IMR-90 (cell line): ENCODE data around the gene TGDS. TPM values are rescaled to one million over a fixed set of nuclear protein-coding genes. Genes with fewer than 3 reads are reported as not detected.

Source experiments
- ATAC-seq: fragments of 200-7000 bp; cut with Tn5 transposase; 2 replicates; pipeline ENCODE4 v1.9.1; 2020; ENCODE audit warnings: low read depth, mild to moderate bottlenecking, moderate library complexity
- BruUV-seq: library from RNA; stranded (reverse); fragments of 400-500 nt; replicated peaks from 2 replicates; lab custom pipeline; 2021; lab: Mats Ljungman, UMichigan
- CTCF ChIA-PET: fragments of 300-600 bp; formaldehyde crosslinking; extraction: SDS; loops from one replicate; lab custom pipeline; 2021; ENCODE audit warnings: antibody characterized with exemption; lab: Yijun Ruan, JAX
- POLR2A ChIA-PET: fragments of 300-600 bp; sonication (Branson Sonifier 250); formaldehyde crosslinking; loops from one replicate; lab custom pipeline; 2022; ENCODE audit warnings: antibody characterized with exemption; ENCODE audit not compliant: unreplicated experiment; lab: Charles Lee
- DNase-seq: peaks from one replicate; pipeline ENCODE4 v3.0.0; 2013
- H2AFZ ChIP-seq: replicated peaks from 2 replicates; pipeline ENCODE3; 2013; ENCODE audit warnings: low read length, mild to moderate bottlenecking; ENCODE audit not compliant: poor library complexity
- H2AK5ac ChIP-seq: 2 replicates; pipeline ENCODE4 v1.6.1; 2013; ENCODE audit warnings: low read depth, low read length, inconsistent platforms
- H2AK9ac ChIP-seq: replicated peaks from 2 replicates; pipeline ENCODE3; 2013; ENCODE audit warnings: mild to moderate bottlenecking, low read depth, low read length, moderate library complexity; ENCODE audit not compliant: poor library complexity
- H2BK120ac ChIP-seq: 2 replicates; pipeline ENCODE4 v1.6.1; 2013; ENCODE audit warnings: low read depth, low read length, inconsistent platforms
- H2BK15ac ChIP-seq: 3 replicates; pipeline ENCODE4 v1.6.1; 2013; ENCODE audit warnings: low read depth, low read length, inconsistent platforms
- H2BK20ac ChIP-seq: 2 replicates; pipeline ENCODE4 v1.6.1; 2013; ENCODE audit warnings: low read depth, mild to moderate bottlenecking, inconsistent platforms, low read length, moderate library complexity
- H2BK5ac ChIP-seq: 2 replicates; pipeline ENCODE4 v1.6.1; 2013; ENCODE audit warnings: mild to moderate bottlenecking, low read depth, low read length, inconsistent platforms; ENCODE audit not compliant: poor library complexity, severe bottlenecking
- H3K14ac ChIP-seq: replicated peaks from 2 replicates; pipeline ENCODE4 v1.6.1; 2013; ENCODE audit warnings: low read depth, low read length, inconsistent platforms
- H3K18ac ChIP-seq: 2 replicates; pipeline ENCODE4 v1.6.1; 2013; ENCODE audit warnings: low read depth, low read length, control low read depth
- H3K23ac ChIP-seq: 2 replicates; pipeline ENCODE4 v1.6.1; 2013; ENCODE audit warnings: low read depth, low read length, inconsistent platforms
- H3K27ac ChIP-seq: 2 replicates; pipeline ENCODE4 v1.5.1; 2013; ENCODE audit warnings: mild to moderate bottlenecking, control low read depth, low read length; ENCODE audit not compliant: insufficient read depth
- H3K27me3 ChIP-seq: 2 replicates; pipeline ENCODE4 v1.6.1; 2013; ENCODE audit warnings: low read length; ENCODE audit not compliant: control insufficient read depth, insufficient read depth
- H3K36me3 ChIP-seq: 2 replicates; pipeline ENCODE4 v1.6.1; 2013; ENCODE audit warnings: low read length, mixed read lengths; ENCODE audit not compliant: control insufficient read depth, insufficient read depth
- H3K4ac ChIP-seq: 2 replicates; pipeline ENCODE4 v1.6.1; 2013; ENCODE audit warnings: low read depth, low read length, inconsistent platforms
- H3K4me1 ChIP-seq: 2 replicates; pipeline ENCODE4 v1.6.1; 2013; ENCODE audit warnings: low read length, mixed read lengths; ENCODE audit not compliant: control insufficient read depth, insufficient read depth
- H3K4me2 ChIP-seq: 2 replicates; pipeline ENCODE4 v1.6.1; 2013; ENCODE audit warnings: low read depth, mild to moderate bottlenecking, control low read depth, low read length, moderate library complexity
- H3K4me3 ChIP-seq: 2 replicates; pipeline ENCODE4 v1.5.1; 2013; ENCODE audit warnings: low read depth, mild to moderate bottlenecking, control low read depth, low read length, moderate library complexity; ENCODE audit not compliant: insufficient read depth
- H3K56ac ChIP-seq: 2 replicates; pipeline ENCODE4 v1.6.1; 2013; ENCODE audit warnings: low read length, inconsistent platforms; ENCODE audit not compliant: insufficient read depth; ENCODE audit errors: extremely low read depth
- H3K79me1 ChIP-seq, 2 experiments: 2 replicates each; pipeline ENCODE4 v1.6.1; 2013; ENCODE audit warnings: low read length in 2 of 2, inconsistent platforms in 1 of 2, low read depth in 1 of 2
- H3K9ac ChIP-seq: 2 replicates; pipeline ENCODE4 v1.6.1; 2013; ENCODE audit warnings: low read depth, low read length, control low read depth
- H3K9me1 ChIP-seq: 2 replicates; pipeline ENCODE4 v1.6.1; 2013; ENCODE audit warnings: low read length, inconsistent platforms; ENCODE audit not compliant: insufficient read depth
- H3K9me3 ChIP-seq: 2 replicates; pipeline ENCODE4 v1.6.1; 2013; ENCODE audit warnings: low read length; ENCODE audit not compliant: control insufficient read depth, insufficient read depth
- H4K20me1 ChIP-seq: 2 replicates; pipeline ENCODE4 v1.6.1; 2013; ENCODE audit warnings: low read length, inconsistent platforms; ENCODE audit not compliant: insufficient read depth
- H4K5ac ChIP-seq: 2 replicates; pipeline ENCODE4 v1.6.1; 2013; ENCODE audit warnings: mild to moderate bottlenecking, low read depth, low read length, control low read depth
- H4K8ac ChIP-seq, 2 experiments: 2 replicates each; pipeline ENCODE4 v1.6.1; 2013; ENCODE audit warnings: low read depth in 2 of 2, low read length in 2 of 2, control low read depth in 1 of 2, inconsistent platforms in 1 of 2
- H4K91ac ChIP-seq: 2 replicates; pipeline ENCODE4 v1.6.1; 2013; ENCODE audit warnings: low read depth, low read length, inconsistent platforms; ENCODE audit not compliant: insufficient read depth
- CEBPB ChIP-seq: IDR thresholded peaks from 2 replicates; pipeline ENCODE4 v1.6.1; 2012; ENCODE audit warnings: low read depth, low read length, improper control_type of control experiment
- CTCF ChIP-seq: conservative IDR thresholded peaks from 2 replicates; pipeline ENCODE4 v1.5.1; 2012; ENCODE audit warnings: mild to moderate bottlenecking, low read depth, low read length, improper control_type of control experiment
- MAFK ChIP-seq: IDR thresholded peaks from 2 replicates; pipeline ENCODE4 v1.6.1; 2012; ENCODE audit warnings: low read depth, low read length, improper control_type of control experiment
- MXI1 ChIP-seq: IDR thresholded peaks from 2 replicates; pipeline ENCODE4 v1.6.1; 2012; ENCODE audit warnings: low read depth, mild to moderate bottlenecking, low read length, moderate library complexity, borderline replicate concordance
- WGBS, 2 experiments: methylation state at CpG; one replicate each; pipeline versions ENCODE4 v1.1.5 to v1.1.7; 2013; ENCODE audit warnings: missing lambda C conversion rate in 2 of 2; ENCODE audit not compliant: insufficient read length in 1 of 2; ENCODE audit errors: extremely low coverage in 2 of 2; 5-methylcytosine and 5-hydroxymethylcytosine counted together
- dilution Hi-C: fragments of 300-500 bp; cut with HindIII; formaldehyde crosslinking; loops from one replicate; pipeline ENCODE4 v1.14.3; 2018; ENCODE audit warnings: low sequenced_read_pairs; ENCODE audit not compliant: unreplicated experiment
- in situ Hi-C: fragments of 300-500 bp; cut with MboI; formaldehyde crosslinking; loops from 3 replicates; pipeline ENCODE4 v1.14.3; 2019; ENCODE audit warnings: low sequenced_read_pairs, inconsistent platforms, mixed read lengths
- intact Hi-C: fragments of 100-400 bp; cut with micrococcal nuclease; formaldehyde crosslinking; loops from 2 replicates; pipeline ENCODE4 v1.10.0; 2022
- polyA plus RNA-seq, 3 experiments: library from polyadenylated mRNA; depleted of rRNA; stranded (reverse); fragments of >200 nt; gene quantifications; 2 replicates each; pipeline ENCODE4 v1.2.3, GENCODE V29; 2012; ENCODE audit warnings: low replicate concordance in 1 of 3
- total RNA-seq: library from RNA; depleted of rRNA; stranded (reverse); fragments of >200 nt; gene quantifications from 2 replicates; pipeline ENCODE4 v1.2.3, GENCODE V29; 2012

Gene TGDS
- total and polyA plus RNA-seq, 2 of the 4 experiments (the other 2 are of a cell fraction), result 9.6 to 15.6 TPM

- H3K4me2 ChIP-seq, result no peak overlapping the region
- ATAC-seq (no peak), DNase-seq (no peak)
- no peak overlapping the region for H3K4ac ChIP-seq
- H3K36me3 ChIP-seq, result no peaks in the 10 kb centered on the region
- no peak overlapping the region for H3K23ac ChIP-seq
- no peak overlapping the region for H3K4me3 ChIP-seq
- no peaks in the 10 kb centered on the region for H3K27me3 ChIP-seq
- H3K18ac ChIP-seq, result no peak overlapping the region
- no peaks in the 10 kb centered on the region for H3K79me1 ChIP-seq
- no peak overlapping the region for H4K8ac ChIP-seq
- no peak for TF ChIP-seq CEBPB
- no peak for TF ChIP-seq MAFK
- no peak for TF ChIP-seq MXI1
- TF ChIP-seq CTCF, result no peak
- intact Hi-C loops, result no loop called here
- H2BK20ac ChIP-seq, result no peak overlapping the region
- H2BK15ac ChIP-seq, result no peak overlapping the region
- H3K9ac ChIP-seq, result no peak overlapping the region
- no CpG with 5 or more reads among the region's 3 CpGs for WGBS, 2 experiments
- H2AK5ac ChIP-seq, result no peak overlapping the region
- ChIA-PET CTCF (interaction anchor here (0.6 kb wide), 1 partner anchor 30 kb away, joined by 3 read pairs; no protein-coding TSS in a partner anchor), POLR2A (no interaction called here)
- H3K9me1 ChIP-seq, result no peaks in the 10 kb centered on the region
- H2AFZ ChIP-seq, result no peak overlapping the region
- H3K56ac ChIP-seq, result no peak overlapping the region
- no TSS peak for BruUV-seq
- no peak overlapping the region for H2BK5ac ChIP-seq
- H3K9me3 ChIP-seq, result no peaks in the 10 kb centered on the region
- in situ Hi-C loops, result no loop called here
- dilution Hi-C loops, result no loop called here
- H4K5ac ChIP-seq, result no peak overlapping the region
- no peaks in the 10 kb centered on the region for H4K20me1 ChIP-seq
- H3K14ac ChIP-seq, result no peak overlapping the region
- H3K4me1 ChIP-seq, result no peaks in the 10 kb centered on the region
- H2BK120ac ChIP-seq, result no peak overlapping the region
- no peak overlapping the region for H4K91ac ChIP-seq
- no peak overlapping the region for H2AK9ac ChIP-seq
- H3K27ac ChIP-seq, result no peak overlapping the region
Observed at GRCh38 chr13:94556621-94557020, 39.3 kb downstream of the TGDS start.
